ENCODE results near the gene RCL1. TPM values are rescaled to one million over a fixed set of nuclear protein-coding genes. Genes with fewer than 3 reads are reported as not detected.
"Not testable (repeated sequence)": the region's sequence is repeated elsewhere in the genome, so short reads cannot be mapped to it uniquely, and the experiment has no call there.

RCL1 gene
- 12.9 and 15.6 TPM in 2 replicates for total RNA-seq (ENCODE audit: low replicate concordance)
- long read RNA-seq, transcript RCL1-204 (9 exons, 2,134 nt) = major isoform, 67 of 76 reads
- long read RNA-seq, partial matches to known transcripts = 1 of 76 reads
- long read RNA-seq, other reads (novel, unspliced or antisense) = 6 of 76 reads

- peak within 1 kb of the TSS; percentile 98 for H3K4me3 Mint-ChIP-seq
- H3K4me1 Mint-ChIP-seq (ENCODE audit: unreplicated experiment) = peaks cover 13% of the 10 kb centered on the region
- no peaks in the 10 kb centered on the region for H3K36me3 Mint-ChIP-seq
- peak; percentile 98 for DNase-seq (ENCODE audit: extremely low spot score, unreplicated experiment)
- no peaks in the 10 kb centered on the region for H3K9me3 Mint-ChIP-seq
- no peak for TF ChIP-seq CTCF (conservative IDR thresholded peaks at IDR 0.05)
- H3K27ac Mint-ChIP-seq = peak within 1 kb of the TSS; percentile 91
- peaks cover 7% of the 10 kb centered on the region for H3K27me3 Mint-ChIP-seq
Measured at GRCh38 chr9:4792572-4793458, at the start of gene RCL1. Gene RCL1 (plus strand): TSS chr9:4792944. CDS start chr9:4793092, 148 bp downstream.

DNA sequence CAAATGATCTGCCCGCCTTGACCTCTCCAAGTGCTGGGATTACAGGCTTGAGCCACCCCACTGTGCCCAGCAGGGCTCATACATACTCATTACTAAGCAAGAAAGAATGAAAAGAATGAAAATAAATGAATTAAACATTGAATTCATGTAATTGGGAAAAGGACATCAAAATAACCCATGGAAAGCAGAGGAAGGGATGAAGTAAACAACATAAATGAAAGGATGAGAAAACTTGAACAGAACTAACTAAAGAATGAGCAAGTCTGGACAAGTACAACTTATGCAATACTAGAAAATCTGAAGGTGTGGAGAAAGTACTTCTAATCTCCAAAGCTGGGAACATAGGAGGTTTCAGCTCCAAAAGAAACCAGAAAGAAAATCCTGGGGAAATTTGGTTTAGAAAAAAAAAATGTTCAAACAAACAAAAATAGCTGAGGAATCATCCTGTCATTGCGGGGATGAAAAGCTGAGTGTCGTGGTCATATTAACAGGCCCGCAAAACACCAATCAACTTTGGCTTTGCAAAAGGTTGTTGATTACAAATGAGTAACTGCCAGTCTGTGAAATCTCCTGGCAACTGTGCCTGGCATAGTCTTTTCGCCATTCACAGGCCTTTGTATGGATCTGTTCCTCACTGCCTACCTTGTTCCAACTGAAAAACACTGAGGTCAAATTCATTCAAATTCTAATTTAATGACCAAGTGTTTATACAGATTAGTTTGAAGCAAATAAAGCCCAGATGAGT is 49.4 kb upstream of the RCL1 start:
- H3K27ac Mint-ChIP-seq = peak overlapping the region; percentile 14
- no peak for TF ChIP-seq CTCF (conservative IDR thresholded peaks at IDR 0.05)
- peaks cover 5% of the 10 kb centered on the region for H3K9me3 Mint-ChIP-seq
- peaks cover 14% of the 10 kb centered on the region for H3K4me1 Mint-ChIP-seq (ENCODE audit: unreplicated experiment)
- no peaks in the 10 kb centered on the region for H3K36me3 Mint-ChIP-seq
- no peak for DNase-seq (ENCODE audit: extremely low spot score, unreplicated experiment)
- peaks cover 2% of the 10 kb centered on the region for H3K27me3 Mint-ChIP-seq
- peak overlapping the region; percentile 58 for H3K4me3 Mint-ChIP-seq

DNA sequence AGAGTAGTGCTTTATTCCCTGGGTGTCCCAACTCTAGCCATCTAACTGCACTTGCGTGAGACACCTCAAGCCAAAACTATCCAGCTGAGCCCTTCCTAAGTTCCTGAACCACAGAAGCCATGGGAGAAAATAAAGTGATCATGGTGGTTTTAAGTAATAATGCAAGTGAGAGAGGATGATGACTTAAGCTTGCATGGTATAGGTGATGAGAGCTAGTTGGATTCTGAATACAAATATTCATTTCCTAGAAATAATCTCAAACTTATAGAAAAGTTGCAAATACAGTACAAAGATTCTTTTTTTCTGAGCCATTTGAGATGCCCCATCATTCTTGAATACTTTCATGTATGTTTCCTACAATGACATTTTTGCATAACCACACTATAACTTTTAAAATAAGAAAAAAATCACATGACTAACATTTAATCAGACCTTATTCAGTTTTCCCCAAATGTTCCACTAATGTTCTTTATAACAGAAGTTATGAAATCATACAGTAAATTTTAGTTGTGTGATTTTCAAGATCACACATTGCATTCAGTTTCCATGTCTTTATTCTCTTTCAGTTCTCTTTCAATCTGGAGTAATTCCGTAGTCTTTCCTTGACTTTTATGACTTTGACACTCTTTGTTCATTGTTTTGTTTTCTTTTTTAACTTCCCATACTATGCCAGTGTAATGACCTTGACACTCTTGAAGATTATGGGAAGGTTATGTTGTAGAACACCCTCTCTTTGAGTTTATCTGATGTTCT is 46.3 kb upstream of the RCL1 start:
- Mint-ChIP-seq H3K4me3 (no peak overlapping the region), H3K4me1 (ENCODE audit: unreplicated experiment) (peaks cover 9% of the 10 kb centered on the region), H3K27ac (no peak overlapping the region), H3K27me3 (peaks cover 2% of the 10 kb centered on the region), H3K36me3 (no peaks in the 10 kb centered on the region), H3K9me3 (peaks cover 5% of the 10 kb centered on the region)
- DNase-seq (ENCODE audit: extremely low spot score, unreplicated experiment) = no peak
- no peak for TF ChIP-seq CTCF (conservative IDR thresholded peaks at IDR 0.05)

DNA sequence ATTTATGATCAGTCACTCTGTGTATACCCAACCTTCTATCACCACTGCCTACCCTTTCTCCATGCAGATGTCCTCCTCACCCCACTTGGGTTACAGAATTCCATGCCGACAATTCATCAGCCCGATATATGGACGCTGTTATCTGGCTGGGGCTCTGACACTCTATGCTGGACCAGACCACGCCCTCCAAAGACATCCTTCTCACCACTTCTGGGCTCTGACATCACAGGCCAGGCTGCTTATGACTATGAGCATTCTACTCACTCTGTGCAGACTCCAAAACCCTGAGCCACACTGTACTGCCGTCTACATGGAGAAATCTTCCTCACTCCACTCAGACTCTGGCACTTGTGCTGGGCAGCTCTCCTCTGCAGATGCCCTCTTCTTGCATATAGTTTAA is 44.1 kb upstream of the RCL1 start:
- H3K27me3 Mint-ChIP-seq = peaks cover 2% of the 10 kb centered on the region
- DNase-seq (ENCODE audit: extremely low spot score, unreplicated experiment) = no peak
- H3K4me1 Mint-ChIP-seq (ENCODE audit: unreplicated experiment) = no peaks in the 10 kb centered on the region
- H3K9me3 Mint-ChIP-seq = peaks cover 5% of the 10 kb centered on the region
- no peak overlapping the region for H3K4me3 Mint-ChIP-seq
- no peak overlapping the region for H3K27ac Mint-ChIP-seq
- no peak for TF ChIP-seq CTCF (conservative IDR thresholded peaks at IDR 0.05)
- no peaks in the 10 kb centered on the region for H3K36me3 Mint-ChIP-seq

GRCh38 chr9:4750023-4750673 is 42.6 kb upstream of the RCL1 start:
- Mint-ChIP-seq H3K4me1 (ENCODE audit: unreplicated experiment) (no peaks in the 10 kb centered on the region), H3K36me3 (no peaks in the 10 kb centered on the region), H3K9me3 (no peaks in the 10 kb centered on the region), H3K4me3 (no peak overlapping the region), H3K27me3 (no peaks in the 10 kb centered on the region), H3K27ac (no peak overlapping the region)
- DNase-seq (ENCODE audit: extremely low spot score, unreplicated experiment) = no peak
- TF ChIP-seq CTCF (conservative IDR thresholded peaks at IDR 0.05) = peak; percentile 76

DNA sequence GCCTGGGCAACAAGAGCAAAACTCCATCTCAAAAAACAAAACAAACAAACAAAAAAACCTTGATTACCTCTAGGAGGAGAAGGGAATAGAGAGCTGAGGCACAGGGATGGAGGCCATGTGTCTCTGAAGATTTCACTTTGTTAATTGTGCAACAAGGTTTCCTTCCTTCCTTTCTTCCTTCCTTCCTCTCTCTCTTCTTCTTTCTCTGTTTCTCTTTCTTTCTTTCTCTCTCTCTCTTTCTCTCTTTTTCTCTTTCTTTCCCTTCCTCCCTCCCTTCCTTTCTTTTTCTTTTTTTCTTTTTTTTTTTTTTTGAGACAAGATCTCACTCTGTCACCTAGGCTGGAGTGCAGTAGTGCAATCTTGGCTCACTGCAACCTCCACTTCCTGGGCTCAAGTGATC is 38.2 kb upstream of the RCL1 start:
- not testable (repeated sequence) for H3K27ac Mint-ChIP-seq; H3K9me3 Mint-ChIP-seq; H3K27me3 Mint-ChIP-seq; DNase-seq (ENCODE audit: extremely low spot score, unreplicated experiment); H3K4me3 Mint-ChIP-seq; H3K36me3 Mint-ChIP-seq; H3K4me1 Mint-ChIP-seq (ENCODE audit: unreplicated experiment)
